CD4-positive, CD25-positive, alpha-beta regulatory T cell (primary cell): Measurements from ENCODE around the gene KCNK18. TPM values are rescaled to one million over a fixed set of nuclear protein-coding genes. Genes with fewer than 3 reads are reported as not detected.

Source experiments
- ATAC-seq, 2 donors: fragments of 150-1000 bp; cut with Tn5 transposase; one replicate each; pipeline ENCODE4 v1.10.0; 2021; ENCODE audit warnings: low read depth in 2 of 2, moderate number of reproducible peaks in 2 of 2, moderate library complexity in 1 of 2
- DNase-seq, 3 donors: peaks; one replicate each; pipeline versions ENCODE4 v3.0.0 to v3.0.0-alpha.2; 2012 to 2022; ENCODE audit warnings: mixed read lengths in 1 of 3
- H3K27ac ChIP-seq: one replicate; pipeline ENCODE4 v1.7.0; 2013; ENCODE audit warnings: mild to moderate bottlenecking, low read length; ENCODE audit not compliant: insufficient read depth, poor library complexity, severe bottlenecking
- H3K27me3 ChIP-seq: one replicate; pipeline ENCODE4 v1.7.0; 2013; ENCODE audit warnings: low read length; ENCODE audit not compliant: control insufficient read depth, insufficient read depth
- H3K36me3 ChIP-seq: one replicate; pipeline ENCODE4 v1.7.0; 2013; ENCODE audit warnings: mild to moderate bottlenecking, low read length, moderate library complexity; ENCODE audit not compliant: control insufficient read depth, insufficient read depth
- H3K4me1 ChIP-seq: 2 replicates; pipeline ENCODE4 v1.7.0; 2013; ENCODE audit warnings: mild to moderate bottlenecking, low read length; ENCODE audit not compliant: insufficient read depth, control insufficient read depth, poor library complexity, severe bottlenecking
- H3K4me3 ChIP-seq: one replicate; pipeline ENCODE4 v1.7.0; 2013; ENCODE audit warnings: low read depth, mild to moderate bottlenecking, low read length, moderate library complexity
- H3K9me3 ChIP-seq, 2 experiments: 1 replicate in 1 of 2; 2 replicates in 1 of 2; pipeline ENCODE4 v1.7.0; 2013; ENCODE audit warnings: low read length in 2 of 2, mild to moderate bottlenecking in 1 of 2, moderate library complexity in 1 of 2; ENCODE audit not compliant: control insufficient read depth in 2 of 2
- H3K27ac Mint-ChIP-seq, 3 donors: one replicate each; pipeline ENCODE4 v1.8.0; 2020 to 2022; ENCODE audit warnings: mild to moderate bottlenecking in 3 of 3, mixed read lengths in 3 of 3, moderate library complexity in 2 of 3
- H3K27me3 Mint-ChIP-seq: one replicate; pipeline ENCODE4 v1.8.0; 2022; ENCODE audit warnings: mild to moderate bottlenecking, mixed read lengths
- H3K36me3 Mint-ChIP-seq: one replicate; pipeline ENCODE4 v1.8.0; 2020; ENCODE audit warnings: mixed read lengths
- H3K4me1 Mint-ChIP-seq, 4 donors: one replicate each; pipeline ENCODE4 v1.8.0; 2020 to 2022; ENCODE audit warnings: mixed read lengths in 4 of 4, mild to moderate bottlenecking in 1 of 4
- H3K4me3 Mint-ChIP-seq, 4 donors: one replicate each; pipeline ENCODE4 v1.8.0; 2020 to 2022; ENCODE audit warnings: mild to moderate bottlenecking in 4 of 4, mixed read lengths in 4 of 4, moderate library complexity in 3 of 4
- H3K9me3 Mint-ChIP-seq, 7 donors: one replicate each; pipeline ENCODE4 v1.8.0; 2020 to 2022; ENCODE audit warnings: mixed read lengths in 7 of 7, mild to moderate bottlenecking in 3 of 7, moderate library complexity in 2 of 7
- polyA plus RNA-seq, 4 donors: library from polyadenylated mRNA; unstranded; fragments of 300-500 nt; fragmentation: Illumina TruSeq; gene quantifications; one replicate each; pipeline ENCODE4 v1.2.3, GENCODE V29; 2021
- total RNA-seq: library from RNA; stranded (reverse); gene quantifications from one replicate; pipeline ENCODE4 v1.2.3, GENCODE V29; 2022

KCNK18 gene
- total and polyA plus RNA-seq, 5 donors from 2014 or later: not detected

GRCh38 chr10:117216028-117216427 is 18.7 kb downstream of the KCNK18 start:
- Mint-ChIP-seq H3K4me3 (peak overlapping the region in 3 of 4 donors; percentile 41 to 73 (median 41)), H3K36me3 (no peaks in the 10 kb centered on the region), H3K27ac (peak overlapping the region in 1 of 3 donors; percentile 89), H3K27me3 (peaks cover 30% of the 10 kb centered on the region), H3K4me1 (peaks cover 0 to 6% (median 0%) of the 10 kb centered on the region in 4 donors), H3K9me3 (peaks cover 0 to 11% (median 6%) of the 10 kb centered on the region in 7 donors)
- no peak for ATAC-seq
- no peak overlapping the region for H3K4me3 ChIP-seq
- H3K4me1 ChIP-seq: peaks cover 14% of the 10 kb centered on the region
- no peaks in the 10 kb centered on the region for H3K27me3 ChIP-seq
- H3K36me3 ChIP-seq: no peaks in the 10 kb centered on the region
- no peak for DNase-seq
- H3K27ac ChIP-seq: no peak overlapping the region
- no peaks in the 10 kb centered on the region for H3K9me3 ChIP-seq

DNA sequence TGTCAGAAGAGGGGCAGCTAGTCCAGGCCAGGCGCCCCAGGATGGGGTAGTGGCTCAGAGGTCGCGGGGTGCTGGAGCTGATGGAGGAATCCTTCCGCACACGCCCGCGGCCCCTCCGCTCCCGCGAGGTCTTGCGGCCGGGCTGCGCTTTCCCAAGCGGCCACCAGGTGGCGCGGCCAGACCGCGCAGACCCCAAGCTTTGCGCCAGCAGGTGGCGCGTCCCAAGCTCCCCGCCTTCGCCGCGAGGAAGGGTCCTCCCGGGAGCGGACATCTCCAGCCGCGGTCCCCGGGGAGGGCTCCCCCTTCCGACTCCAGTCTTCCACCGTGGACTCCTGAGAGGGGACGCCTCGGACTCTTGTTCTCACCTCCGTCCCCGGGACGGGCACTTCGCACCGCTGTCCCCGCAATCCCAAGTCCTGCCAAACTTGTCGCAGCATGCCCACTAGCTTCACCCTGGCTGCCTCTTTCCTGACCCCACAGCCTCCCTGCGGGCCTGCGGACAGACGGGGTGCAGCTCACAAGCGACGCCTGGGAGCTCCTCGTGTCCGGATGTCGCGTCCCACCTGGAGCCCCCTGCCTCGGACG is 19.4 kb downstream of the KCNK18 start:
- Histone ChIP-seq H3K4me3 (peak overlapping the region; percentile 37), H3K27me3 (no peaks in the 10 kb centered on the region), H3K4me1 (peaks cover 14% of the 10 kb centered on the region), H3K36me3 (no peaks in the 10 kb centered on the region), H3K9me3 (no peaks in the 10 kb centered on the region), H3K27ac (no peak overlapping the region)
- H3K36me3 Mint-ChIP-seq: no peaks in the 10 kb centered on the region
- ATAC-seq (peak; percentile 65 to 71), DNase-seq (peak; percentile 46 to 74 (median 67))
- peak overlapping the region in 1 of 3 donors; percentile 14 for H3K27ac Mint-ChIP-seq
- peak overlapping the region in 3 of 4 donors; percentile 68 to 85 (median 76) for H3K4me3 Mint-ChIP-seq
- H3K27me3 Mint-ChIP-seq: peaks cover 26% of the 10 kb centered on the region
- H3K9me3 Mint-ChIP-seq: peaks cover 0 to 7% (median 3%) of the 10 kb centered on the region in 7 donors
- H3K4me1 Mint-ChIP-seq: peaks cover 0 to 6% (median 0%) of the 10 kb centered on the region in 4 donors

GRCh38 chr10:117217196-117217761 is 20.0 kb downstream of the KCNK18 start:
- Histone ChIP-seq H3K9me3 (no peaks in the 10 kb centered on the region), H3K4me3 (no peak overlapping the region), H3K27ac (no peak overlapping the region), H3K36me3 (no peaks in the 10 kb centered on the region), H3K27me3 (no peaks in the 10 kb centered on the region), H3K4me1 (peaks cover 14% of the 10 kb centered on the region)
- H3K4me1 Mint-ChIP-seq: peaks cover 0 to 6% (median 0%) of the 10 kb centered on the region in 4 donors
- DNase-seq (peak in 2 of 3 donors; percentile 3 to 28), ATAC-seq (peak in 1 of 2 donors; percentile 38)
- H3K4me3 Mint-ChIP-seq: peak overlapping the region; percentile 68 to 85 (median 75)
- H3K27ac Mint-ChIP-seq: peak overlapping the region in 1 of 3 donors; percentile 14
- peaks cover 0 to 7% (median 0%) of the 10 kb centered on the region in 7 donors for H3K9me3 Mint-ChIP-seq
- H3K36me3 Mint-ChIP-seq: no peaks in the 10 kb centered on the region
- H3K27me3 Mint-ChIP-seq: peaks cover 23% of the 10 kb centered on the region

DNA sequence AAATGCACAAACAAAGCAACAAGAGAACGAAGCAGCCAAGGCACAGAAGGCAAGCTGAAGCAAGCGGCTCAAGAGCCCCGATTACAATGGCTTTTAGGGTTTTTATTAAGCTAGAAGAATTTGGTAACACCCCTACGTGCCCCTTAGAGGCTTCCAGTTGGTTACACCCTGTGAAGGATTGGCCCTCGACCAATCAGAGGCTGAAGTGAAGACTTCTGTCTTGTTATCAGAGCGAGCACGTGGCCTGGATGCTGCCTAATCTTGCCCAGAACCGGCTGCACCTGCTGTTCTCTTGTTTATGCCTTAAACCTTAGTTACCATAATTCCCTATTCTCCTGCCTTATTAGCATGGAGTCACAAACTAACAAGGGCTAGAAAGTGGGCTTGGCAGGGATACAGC is 21.4 kb downstream of the KCNK18 start:
- Histone ChIP-seq H3K9me3 (no peaks in the 10 kb centered on the region), H3K27ac (no peak overlapping the region), H3K4me1 (peaks cover 14% of the 10 kb centered on the region), H3K4me3 (no peak overlapping the region), H3K36me3 (no peaks in the 10 kb centered on the region), H3K27me3 (no peaks in the 10 kb centered on the region)
- Mint-ChIP-seq H3K4me3 (no peak overlapping the region), H3K27ac (no peak overlapping the region), H3K9me3 (no peaks in the 10 kb centered on the region), H3K36me3 (no peaks in the 10 kb centered on the region), H3K4me1 (peaks cover 0 to 6% (median 0%) of the 10 kb centered on the region in 4 donors), H3K27me3 (peaks cover 26% of the 10 kb centered on the region)
- ATAC-seq (no peak), DNase-seq (no peak)

DNA sequence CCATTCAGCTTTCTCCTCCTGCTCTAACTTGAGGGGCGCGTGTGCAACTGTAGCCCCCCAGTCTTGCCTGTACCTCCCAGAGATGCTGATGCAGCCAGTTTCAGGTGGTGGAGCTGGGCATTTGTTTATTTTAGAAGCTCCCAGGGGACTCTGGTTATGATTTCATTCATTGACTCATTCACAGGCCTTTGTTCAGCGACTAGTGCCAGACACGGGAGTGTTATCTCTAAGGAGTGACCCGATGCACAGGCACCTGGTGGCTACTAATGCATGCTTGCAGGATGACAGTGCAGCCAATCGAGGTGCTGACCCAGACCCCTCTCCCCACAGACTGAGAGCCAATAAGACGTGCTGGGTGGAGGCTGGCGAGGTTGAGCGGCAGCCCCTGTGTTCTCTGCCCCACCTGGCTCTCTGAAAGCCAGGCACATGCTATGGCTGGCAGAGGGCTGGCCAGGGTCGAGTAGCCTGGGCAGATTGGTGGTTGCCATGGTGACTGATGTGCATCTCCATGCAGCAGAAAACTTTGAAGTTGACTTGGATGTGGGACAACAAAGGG is 23.9 kb downstream of the KCNK18 start:
- Histone ChIP-seq H3K4me3 (no peak overlapping the region), H3K27ac (no peak overlapping the region), H3K4me1 (peaks cover 14% of the 10 kb centered on the region), H3K36me3 (no peaks in the 10 kb centered on the region), H3K9me3 (no peaks in the 10 kb centered on the region), H3K27me3 (no peaks in the 10 kb centered on the region)
- peaks cover 8% of the 10 kb centered on the region for H3K27me3 Mint-ChIP-seq
- no peak overlapping the region for H3K4me3 Mint-ChIP-seq
- no peaks in the 10 kb centered on the region for H3K36me3 Mint-ChIP-seq
- H3K27ac Mint-ChIP-seq: no peak overlapping the region
- peaks cover 0 to 6% (median 0%) of the 10 kb centered on the region in 4 donors for H3K4me1 Mint-ChIP-seq
- no peak for ATAC-seq
- no peaks in the 10 kb centered on the region for H3K9me3 Mint-ChIP-seq
- DNase-seq: no peak

- DNase-seq: no peak
- no peak for ATAC-seq
- H3K4me3 Mint-ChIP-seq: no peak overlapping the region
- no peak overlapping the region for H3K4me3 ChIP-seq
- H3K27ac Mint-ChIP-seq: no peak overlapping the region
- H3K27ac ChIP-seq: no peak overlapping the region
- H3K36me3 ChIP-seq: no peaks in the 10 kb centered on the region
- peaks cover 8% of the 10 kb centered on the region for H3K27me3 Mint-ChIP-seq
- no peaks in the 10 kb centered on the region for H3K9me3 Mint-ChIP-seq
- no peaks in the 10 kb centered on the region for H3K36me3 Mint-ChIP-seq
- H3K4me1 ChIP-seq: peaks cover under 1% of the 10 kb centered on the region
- peaks cover 0 to 2% (median 0%) of the 10 kb centered on the region in 4 donors for H3K4me1 Mint-ChIP-seq
- peaks cover 2% of the 10 kb centered on the region for H3K27me3 ChIP-seq
- no peaks in the 10 kb centered on the region for H3K9me3 ChIP-seq
These were observed 25.3 kb downstream of the KCNK18 start for GRCh38 chr10:117222552-117222951.

GRCh38 chr10:117222976-117223692 is 25.8 kb downstream of the KCNK18 start:
- peaks cover 9% of the 10 kb centered on the region for H3K27me3 Mint-ChIP-seq
- Histone ChIP-seq H3K36me3 (no peaks in the 10 kb centered on the region), H3K4me3 (no peak overlapping the region), H3K27ac (no peak overlapping the region), H3K9me3 (no peaks in the 10 kb centered on the region), H3K27me3 (peaks cover 2% of the 10 kb centered on the region), H3K4me1 (no peaks in the 10 kb centered on the region)
- no peak for DNase-seq
- no peak overlapping the region for H3K4me3 Mint-ChIP-seq
- ATAC-seq: no peak
- no peak overlapping the region for H3K27ac Mint-ChIP-seq
- no peaks in the 10 kb centered on the region for H3K36me3 Mint-ChIP-seq
- no peaks in the 10 kb centered on the region for H3K4me1 Mint-ChIP-seq
- H3K9me3 Mint-ChIP-seq: no peaks in the 10 kb centered on the region
